PC-3 (cell line): ENCODE results near the gene RPP25.

Source experiments
- CTCF ChIP-seq: fragments of 300-600 bp; sonication (generic); conservative IDR thresholded peaks from 2 replicates; pipeline ENCODE4 v1.5.1; 2017; ENCODE audit warnings: antibody characterized with exemption, low read depth, mild to moderate bottlenecking, low read length
- EZH2 ChIP-seq: fragments of 300-600 bp; sonication (generic); IDR thresholded peaks from one replicate; pipeline ENCODE4 v1.6.1; 2017; ENCODE audit warnings: antibody characterized with exemption, mild to moderate bottlenecking, low read length; ENCODE audit not compliant: unreplicated experiment
- EZH2phosphoT487 ChIP-seq: fragments of 300-600 bp; sonication (generic); IDR thresholded peaks from 2 replicates; pipeline ENCODE4 v1.6.1; 2018; ENCODE audit warnings: mild to moderate bottlenecking, antibody characterized with exemption, low read length, borderline replicate concordance

GRCh38 chr15:74913041-74913440 is 43.5 kb downstream of the RPP25 start:
- TF ChIP-seq CTCF: no peak
- no peak for TF ChIP-seq EZH2phosphoT487
- no peak for TF ChIP-seq EZH2
